Heart left ventricle (tissue), 16 donors: Measurements from ENCODE around the gene TGFBR1. TPM values are rescaled to one million over a fixed set of nuclear protein-coding genes. Genes with fewer than 3 reads are reported as not detected.

Experiments
- ATAC-seq, 4 donors: fragments of 200-7000 bp; cut with Tn5 transposase; one replicate each; pipeline ENCODE4 v1.9.1; 2020 to 2022; ENCODE audit warnings: moderate library complexity in 4 of 4, mild to moderate bottlenecking in 3 of 4, moderate number of reproducible peaks in 1 of 4
- DNase-seq, 5 donors: peaks; one replicate each; pipeline ENCODE4 v3.0.0-alpha.2; 2020
- H3K27ac ChIP-seq, 12 donors: fragments of 200-600 bp; sonication (generic) in 4 of 12; one replicate each; pipeline versions ENCODE4 v1.5.0 to v1.8.0; 2016 to 2022; ENCODE audit warnings: mild to moderate bottlenecking in 2 of 12
- H3K27me3 ChIP-seq, 9 donors: fragments of 200-600 bp; sonication (generic) in 2 of 9; one replicate each; pipeline versions ENCODE4 v1.5.1 to v1.8.0; 2016 to 2022; ENCODE audit warnings: mild to moderate bottlenecking in 3 of 9
- H3K36me3 ChIP-seq, 9 donors: fragments of 200-600 bp; sonication (generic) in 2 of 9; one replicate each; pipeline versions ENCODE4 v1.5.0 to v1.8.0; 2018 to 2022; ENCODE audit warnings: mild to moderate bottlenecking in 2 of 9
- H3K4me1 ChIP-seq, 12 donors: fragments of 200-600 bp; sonication (generic) in 4 of 12; one replicate each; pipeline versions ENCODE4 v1.5.0 to v1.8.0; 2016 to 2022; ENCODE audit warnings: mild to moderate bottlenecking in 3 of 12
- H3K4me3 ChIP-seq, 12 donors: fragments of 200-600 bp; sonication (generic) in 4 of 12; one replicate each; pipeline versions ENCODE4 v1.5.0 to v1.8.0; 2017 to 2022; ENCODE audit warnings: mild to moderate bottlenecking in 9 of 12, moderate library complexity in 4 of 12
- H3K9me3 ChIP-seq, 12 donors: fragments of 200-600 bp; sonication (generic) in 4 of 12; one replicate each; pipeline versions ENCODE4 v1.5.0 to v1.8.0; 2016 to 2022; ENCODE audit warnings: mild to moderate bottlenecking in 1 of 12
- POLR2A ChIP-seq, 2 donors: fragments of 450-650 bp; IDR thresholded peaks; one replicate each; pipeline ENCODE4 v1.6.1; 2017; ENCODE audit warnings: antibody characterized with exemption in 2 of 2, mild to moderate bottlenecking in 2 of 2, moderate library complexity in 2 of 2
- WGBS, 4 donors: extraction: QIAGEN DNeasy Blood & Tissue Kit in 2 of 4; methylation state at CpG; one replicate each; pipeline versions ENCODE4 v1.1.5 to v1.1.7; 2013 to 2018; 5-methylcytosine and 5-hydroxymethylcytosine counted together
- intact Hi-C, 10 donors: fragments of 100-400 bp; cut with DNase I; formaldehyde crosslinking; loops; one replicate each; pipeline versions ENCODE4 v1.11.1 to v1.14.2; 2022
- polyA plus RNA-seq, 2 donors: library from polyadenylated mRNA; stranded (reverse); fragments of 200-250 nt; gene quantifications; one replicate each; pipeline ENCODE4 v1.2.3, GENCODE V29; 2013
- total RNA-seq, 9 donors: library from RNA; depleted of rRNA in 2 of 9; stranded (reverse); fragments of >200 nt in 2 of 9; fragmentation: NEBNext Ultra II Directional in 3 of 9; extraction: Animal tissue kit (Norgen Biotek cat#: 25700) in 3 of 9; gene quantifications; one replicate each; pipeline versions ENCODE4 v1.1.0 to v1.2.4, GENCODE V29; 2016 to 2023
- TF ChIP-seq, protein P1 (sequence below), 12 donors: fragments of 200-600 bp; sonication (generic) in 4 of 12; IDR thresholded peaks; one replicate each; pipeline versions ENCODE4 v1.5.0 to v1.8.0; 2018 to 2022; ENCODE audit warnings: antibody characterized with exemption in 12 of 12, mild to moderate bottlenecking in 5 of 12
- donor health status: ischemic (EF 13 %, LVEDD 7.1; RV severe dilation, severe dysfunction).
- donor health status: healthy with polysubstance abuse.
- donor health status: DM: no; HTN: yes; CAD: no.
- donor health status: DM: no; HTN: no; CAD: no.
- donor health status: ischemic (EF 25% LVEDD 6.9; RV normal size, moderate dysfunction).
- donor health status: ischemic (EF 25% LVEDD 5.7; RV mildly dilated, moderate dysfunction).
- donor health status: healthy.
- donor health status: DM: yes; HTN: yes; CAD: no.
- donor health status: ischemic (EF 35%, LVEDD 5.7; RV mildly dilated, moderate dysfunction).
- donor health status: nonischemic (EF 11% LVEDD 7.7; RV severe dilation, severe dysfunction).
- donor health status: DM: yes; HTN: yes; CAD: no.
- donor health status: PGD.
- donor health status: ischemic (EF 29% LVEDD 5.4; RV normal size, mild dysfunction).
- donor health status: nonischemic (EF 23%, LVEDD 6.1; RV moderate dilation, normal function).

Gene TGFBR1
- total and polyA plus RNA-seq, 11 donors, result 3.8 to 41.0 (median 13.8) TPM

DNA sequence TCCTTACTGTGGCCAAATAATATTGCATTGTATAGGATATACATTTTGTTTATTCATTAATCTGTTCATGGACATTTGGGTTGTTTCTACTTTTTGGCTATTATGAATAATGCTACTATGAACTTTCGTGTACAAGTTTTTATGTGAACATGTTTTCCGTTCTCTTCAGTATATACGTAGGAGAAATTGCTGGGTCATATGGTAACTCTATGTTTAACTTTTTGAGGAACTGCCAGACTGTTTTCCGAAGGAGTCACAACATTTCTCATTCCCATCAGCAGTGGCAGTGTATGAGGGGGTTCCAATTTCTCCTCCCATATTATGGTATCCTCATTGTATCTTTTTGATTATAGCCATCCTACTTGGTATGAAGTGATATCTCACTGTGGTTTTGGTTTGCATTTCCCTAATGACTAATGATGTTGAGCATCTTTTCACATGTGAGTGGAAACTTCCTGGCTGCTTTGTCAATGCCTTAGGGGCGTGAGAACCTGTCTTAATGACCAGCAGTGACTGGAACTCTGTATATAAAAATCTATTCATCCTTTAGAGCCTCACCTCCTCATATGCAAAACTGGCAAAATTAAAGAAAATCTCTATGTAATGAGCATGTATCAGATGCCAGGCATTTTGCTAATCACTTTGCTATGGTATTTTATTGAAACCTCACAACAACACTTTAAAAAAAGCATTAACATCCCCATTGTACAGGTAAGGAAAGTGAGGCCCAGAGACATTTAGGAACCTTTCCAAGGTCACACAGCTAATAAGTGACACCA, 47.8 kb upstream of the TGFBR1 start:
- intact Hi-C loops, result no loop called here
- TF ChIP-seq POLR2A (IDR thresholded peaks at IDR 0.05), result no peak
- TF ChIP-seq, protein P1, sequence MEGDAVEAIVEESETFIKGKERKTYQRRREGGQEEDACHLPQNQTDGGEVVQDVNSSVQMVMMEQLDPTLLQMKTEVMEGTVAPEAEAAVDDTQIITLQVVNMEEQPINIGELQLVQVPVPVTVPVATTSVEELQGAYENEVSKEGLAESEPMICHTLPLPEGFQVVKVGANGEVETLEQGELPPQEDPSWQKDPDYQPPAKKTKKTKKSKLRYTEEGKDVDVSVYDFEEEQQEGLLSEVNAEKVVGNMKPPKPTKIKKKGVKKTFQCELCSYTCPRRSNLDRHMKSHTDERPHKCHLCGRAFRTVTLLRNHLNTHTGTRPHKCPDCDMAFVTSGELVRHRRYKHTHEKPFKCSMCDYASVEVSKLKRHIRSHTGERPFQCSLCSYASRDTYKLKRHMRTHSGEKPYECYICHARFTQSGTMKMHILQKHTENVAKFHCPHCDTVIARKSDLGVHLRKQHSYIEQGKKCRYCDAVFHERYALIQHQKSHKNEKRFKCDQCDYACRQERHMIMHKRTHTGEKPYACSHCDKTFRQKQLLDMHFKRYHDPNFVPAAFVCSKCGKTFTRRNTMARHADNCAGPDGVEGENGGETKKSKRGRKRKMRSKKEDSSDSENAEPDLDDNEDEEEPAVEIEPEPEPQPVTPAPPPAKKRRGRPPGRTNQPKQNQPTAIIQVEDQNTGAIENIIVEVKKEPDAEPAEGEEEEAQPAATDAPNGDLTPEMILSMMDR (IDR thresholded peaks at IDR 0.05), result no peak
- Histone ChIP-seq H3K4me1 (peaks cover 0 to 75% (median 12%) of the 10 kb centered on the region in 12 donors), H3K27ac (peak overlapping the region in 9 of 12 donors; percentile 3 to 92 (median 49)), H3K36me3 (peaks cover 0 to 98% (median 35%) of the 10 kb centered on the region in 9 donors), H3K4me3 (peak overlapping the region in 1 of 12 donors; percentile 25), H3K9me3 (no peaks in the 10 kb centered on the region), H3K27me3 (no peaks in the 10 kb centered on the region)
- no peak for DNase-seq
- 79 to 91% (median 87%) methylated on average over 5 of the region's 5 CpGs for WGBS, 4 donors
- peak in 2 of 4 donors; percentile 17 to 27 for ATAC-seq

DNA sequence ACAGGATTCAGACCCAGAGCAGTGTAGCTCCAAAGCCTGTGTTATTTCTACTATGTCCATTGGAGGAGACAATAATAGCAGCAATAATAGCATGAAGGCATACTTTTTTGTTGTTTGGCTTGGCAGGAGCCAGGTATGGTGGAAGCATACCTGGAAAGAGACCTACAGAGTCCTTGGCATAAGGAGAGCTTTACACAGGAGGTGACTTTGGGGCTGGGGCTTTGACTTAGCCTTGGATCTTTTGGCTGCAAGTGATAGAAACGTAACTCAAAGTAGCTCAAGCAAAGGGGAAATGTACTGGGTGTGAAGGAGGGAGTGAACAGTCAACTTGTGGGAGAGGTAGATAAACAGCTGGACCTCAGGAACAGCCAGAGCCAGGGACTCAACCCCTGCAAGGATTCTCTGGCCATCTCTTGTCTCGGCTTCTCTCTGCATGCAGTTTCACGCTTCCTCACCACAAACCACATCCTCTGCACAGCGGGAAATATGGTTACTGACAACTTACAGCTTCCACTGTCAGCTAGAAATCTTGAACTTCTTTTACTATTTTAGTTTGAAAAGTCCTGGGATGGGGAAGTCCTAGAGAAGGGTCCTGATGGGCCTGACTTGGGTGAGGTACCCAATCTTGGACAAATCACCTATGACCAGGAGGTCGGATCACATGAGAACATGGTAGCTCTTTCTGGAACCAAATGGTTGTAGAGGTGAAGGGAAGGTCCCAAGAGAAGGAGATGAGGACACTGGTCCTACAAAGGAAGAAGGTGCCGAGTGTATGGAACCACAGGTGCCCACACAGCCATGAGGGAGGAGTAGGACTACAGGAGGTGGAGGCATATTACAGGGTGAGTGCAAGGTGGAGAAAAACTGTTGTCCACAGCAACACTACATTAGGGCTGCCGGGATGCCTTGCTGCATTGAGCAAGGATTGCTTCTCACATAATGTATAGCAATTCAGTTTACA, 47.0 kb upstream of the TGFBR1 start:
- Histone ChIP-seq H3K4me3 (peak overlapping the region in 1 of 12 donors; percentile 25), H3K27ac (peak overlapping the region in 11 of 12 donors; percentile 36 to 92 (median 69)), H3K9me3 (no peaks in the 10 kb centered on the region), H3K36me3 (peaks cover 0 to 98% (median 40%) of the 10 kb centered on the region in 9 donors), H3K27me3 (no peaks in the 10 kb centered on the region), H3K4me1 (peaks cover 0 to 72% (median 12%) of the 10 kb centered on the region in 12 donors)
- DNase-seq (peak in 1 of 5 donors; percentile 49), ATAC-seq (peak in 3 of 4 donors; percentile 38 to 67 (median 59))
- 81 to 92% (median 88%) methylated on average over 7 of the region's 7 CpGs for WGBS, 4 donors
- no peak for TF ChIP-seq POLR2A (IDR thresholded peaks at IDR 0.05)
- TF ChIP-seq, protein P1 (IDR thresholded peaks at IDR 0.05), result no peak
- intact Hi-C loops, result no loop called here

DNA sequence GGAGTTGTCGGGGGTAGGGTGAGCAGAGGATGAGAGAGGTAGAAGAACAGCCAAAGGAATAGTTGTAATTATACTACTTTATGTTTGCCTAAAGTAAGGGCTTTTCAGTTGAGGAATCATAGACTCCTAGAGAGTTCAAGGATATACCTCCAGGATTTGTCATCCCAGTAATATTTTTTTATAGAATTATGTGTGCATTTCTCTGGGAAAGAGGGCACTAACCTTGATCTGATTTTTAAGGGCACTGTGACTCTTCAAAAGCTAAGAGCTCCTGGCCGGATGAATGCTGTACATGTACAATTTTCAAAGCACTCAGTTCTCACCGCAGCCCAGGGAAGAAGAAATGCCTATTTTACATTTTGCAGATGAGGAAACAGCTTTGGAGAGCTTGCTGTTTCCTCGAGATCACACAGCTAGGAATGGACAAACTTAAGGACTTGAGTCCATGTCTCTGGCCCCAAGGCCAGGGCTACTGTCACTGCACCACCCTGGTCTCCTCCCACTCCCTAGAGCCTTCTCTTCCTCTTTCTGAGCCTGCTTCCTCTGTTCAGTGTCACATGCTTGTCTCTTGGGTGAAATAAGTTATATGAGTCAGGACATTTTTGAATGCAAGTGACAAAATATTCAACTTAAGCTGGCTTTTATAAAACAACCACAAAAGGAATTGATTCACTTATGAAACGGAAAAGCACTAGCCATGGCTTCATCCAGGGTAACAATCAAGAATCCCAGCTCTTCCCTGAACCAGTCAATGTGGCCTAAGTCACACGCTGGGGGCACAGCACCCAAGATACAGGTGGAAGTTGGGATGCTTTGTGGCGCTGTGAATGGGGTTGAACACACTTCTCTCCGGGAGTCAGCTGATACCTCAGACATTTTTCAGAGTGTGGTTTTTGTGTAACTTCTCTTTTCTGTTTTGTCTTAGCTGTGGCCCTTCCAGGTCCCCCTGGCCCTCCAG, 45.7 kb upstream of the TGFBR1 start:
- 68 to 73% (median 71%) methylated on average over 8 of the region's 8 CpGs for WGBS, 4 donors
- peak overlapping the region in 11 of 12 donors; percentile 37 to 92 (median 69) for H3K27ac ChIP-seq
- peak overlapping the region in 1 of 12 donors; percentile 1 for H3K4me3 ChIP-seq
- peak; percentile 75 to 95 (median 88) for ATAC-seq
- H3K27me3 ChIP-seq, result no peaks in the 10 kb centered on the region
- H3K4me1 ChIP-seq, result peaks cover 0 to 62% (median 12%) of the 10 kb centered on the region in 12 donors
- peak in 4 of 5 donors; percentile 51 to 66 (median 58) for DNase-seq
- intact Hi-C loops, result no loop called here
- peaks cover 0 to 98% (median 38%) of the 10 kb centered on the region in 9 donors for H3K36me3 ChIP-seq
- TF ChIP-seq, protein P1 (IDR thresholded peaks at IDR 0.05), result no peak
- no peak for TF ChIP-seq POLR2A (IDR thresholded peaks at IDR 0.05)
- no peaks in the 10 kb centered on the region for H3K9me3 ChIP-seq
